H1 (cell line): ENCODE results near the gene MIPOL1. TPM values are rescaled to one million over a fixed set of nuclear protein-coding genes. Genes with fewer than 3 reads are reported as not detected.

Source experiments
- SIN3A ChIP-seq, 2 experiments: IDR thresholded peaks in 1 of 2; conservative IDR thresholded peaks in 1 of 2; 2 replicates each; pipeline ENCODE4 v1.6.1; 2011 to 2012; ENCODE audit warnings: low read length in 2 of 2, improper control_type of control experiment in 1 of 2, low read depth in 1 of 2, mild to moderate bottlenecking in 1 of 2
- TCF12 ChIP-seq: IDR thresholded peaks from 2 replicates; pipeline ENCODE4 v1.6.1; 2011; ENCODE audit warnings: low read depth, mild to moderate bottlenecking, low read length
- YY1 ChIP-seq: IDR thresholded peaks from 2 replicates; pipeline ENCODE4 v1.6.1; 2011; ENCODE audit warnings: low read depth, mild to moderate bottlenecking, low read length
- polyA plus RNA-seq, 7 experiments: library from polyadenylated mRNA; depleted of rRNA in 3 of 7; stranded (reverse) in 5 of 7; unstranded in 2 of 7; fragments of >200 nt in 5 of 7; fragments of 200-250 nt in 2 of 7; gene quantifications; 1 replicate in 5 of 7; 2 replicates in 1 of 7; 4 replicates in 1 of 7; pipeline versions ENCODE4 v1.2.1 to v1.2.3, GENCODE V29; 2011 to 2013; ENCODE audit warnings: missing spikeins in 2 of 7, mixed read lengths in 2 of 7
- total RNA-seq: library from RNA; stranded (reverse); fragmentation: NEBNext Ultra II Directional; extraction: Animal tissue kit (Norgen Biotek cat#: 25700); gene quantifications from 2 replicates; pipeline ENCODE4 v1.2.1, GENCODE V29; 2021
- TF ChIP-seq, protein P1 (sequence below): fragments of 300-600 bp; sonication (generic); IDR thresholded peaks from 2 replicates; pipeline ENCODE4 v1.7.1; 2012; ENCODE audit warnings: low read length, moderate library complexity, mild to moderate bottlenecking, inconsistent platforms; ENCODE audit not compliant: insufficient replicate concordance

The MIPOL1 gene
- total and polyA plus RNA-seq, 2 of the 8 experiments (the other 6 are each of a cell fraction or from before 2014, with no cell fraction given) = 2.8 to 23.9 TPM

DNA sequence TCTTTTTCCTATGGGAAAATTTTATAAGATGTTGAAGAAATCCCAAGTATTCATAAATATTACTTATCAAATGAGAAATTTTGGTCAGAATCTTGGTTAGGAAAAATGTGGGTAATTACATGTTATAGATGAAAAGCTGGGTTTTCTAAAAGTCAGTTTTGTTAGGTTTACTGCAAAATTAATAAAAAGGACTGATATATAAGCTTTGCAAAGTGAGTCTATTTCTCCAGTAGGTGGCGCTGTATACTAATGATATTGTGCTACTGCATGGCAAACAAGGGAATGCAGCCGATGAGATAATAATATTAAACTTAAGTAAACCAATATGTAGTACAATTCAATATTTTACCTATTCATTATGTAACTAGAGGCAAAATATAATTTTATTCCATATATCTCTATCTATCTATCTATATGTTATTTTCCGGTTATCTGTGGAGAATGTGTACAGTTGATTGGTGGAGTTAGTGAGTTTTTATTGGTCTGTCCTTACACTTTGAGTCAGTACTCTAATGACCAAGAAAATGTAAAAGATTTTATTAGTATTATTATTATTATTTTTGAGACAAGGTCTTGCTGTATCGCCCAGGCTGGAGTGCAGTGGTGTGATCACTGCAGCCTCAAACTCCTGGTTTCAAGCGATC lies 32.9 kb downstream of the MIPOL1 start (continued):
- TF ChIP-seq, protein P1, sequence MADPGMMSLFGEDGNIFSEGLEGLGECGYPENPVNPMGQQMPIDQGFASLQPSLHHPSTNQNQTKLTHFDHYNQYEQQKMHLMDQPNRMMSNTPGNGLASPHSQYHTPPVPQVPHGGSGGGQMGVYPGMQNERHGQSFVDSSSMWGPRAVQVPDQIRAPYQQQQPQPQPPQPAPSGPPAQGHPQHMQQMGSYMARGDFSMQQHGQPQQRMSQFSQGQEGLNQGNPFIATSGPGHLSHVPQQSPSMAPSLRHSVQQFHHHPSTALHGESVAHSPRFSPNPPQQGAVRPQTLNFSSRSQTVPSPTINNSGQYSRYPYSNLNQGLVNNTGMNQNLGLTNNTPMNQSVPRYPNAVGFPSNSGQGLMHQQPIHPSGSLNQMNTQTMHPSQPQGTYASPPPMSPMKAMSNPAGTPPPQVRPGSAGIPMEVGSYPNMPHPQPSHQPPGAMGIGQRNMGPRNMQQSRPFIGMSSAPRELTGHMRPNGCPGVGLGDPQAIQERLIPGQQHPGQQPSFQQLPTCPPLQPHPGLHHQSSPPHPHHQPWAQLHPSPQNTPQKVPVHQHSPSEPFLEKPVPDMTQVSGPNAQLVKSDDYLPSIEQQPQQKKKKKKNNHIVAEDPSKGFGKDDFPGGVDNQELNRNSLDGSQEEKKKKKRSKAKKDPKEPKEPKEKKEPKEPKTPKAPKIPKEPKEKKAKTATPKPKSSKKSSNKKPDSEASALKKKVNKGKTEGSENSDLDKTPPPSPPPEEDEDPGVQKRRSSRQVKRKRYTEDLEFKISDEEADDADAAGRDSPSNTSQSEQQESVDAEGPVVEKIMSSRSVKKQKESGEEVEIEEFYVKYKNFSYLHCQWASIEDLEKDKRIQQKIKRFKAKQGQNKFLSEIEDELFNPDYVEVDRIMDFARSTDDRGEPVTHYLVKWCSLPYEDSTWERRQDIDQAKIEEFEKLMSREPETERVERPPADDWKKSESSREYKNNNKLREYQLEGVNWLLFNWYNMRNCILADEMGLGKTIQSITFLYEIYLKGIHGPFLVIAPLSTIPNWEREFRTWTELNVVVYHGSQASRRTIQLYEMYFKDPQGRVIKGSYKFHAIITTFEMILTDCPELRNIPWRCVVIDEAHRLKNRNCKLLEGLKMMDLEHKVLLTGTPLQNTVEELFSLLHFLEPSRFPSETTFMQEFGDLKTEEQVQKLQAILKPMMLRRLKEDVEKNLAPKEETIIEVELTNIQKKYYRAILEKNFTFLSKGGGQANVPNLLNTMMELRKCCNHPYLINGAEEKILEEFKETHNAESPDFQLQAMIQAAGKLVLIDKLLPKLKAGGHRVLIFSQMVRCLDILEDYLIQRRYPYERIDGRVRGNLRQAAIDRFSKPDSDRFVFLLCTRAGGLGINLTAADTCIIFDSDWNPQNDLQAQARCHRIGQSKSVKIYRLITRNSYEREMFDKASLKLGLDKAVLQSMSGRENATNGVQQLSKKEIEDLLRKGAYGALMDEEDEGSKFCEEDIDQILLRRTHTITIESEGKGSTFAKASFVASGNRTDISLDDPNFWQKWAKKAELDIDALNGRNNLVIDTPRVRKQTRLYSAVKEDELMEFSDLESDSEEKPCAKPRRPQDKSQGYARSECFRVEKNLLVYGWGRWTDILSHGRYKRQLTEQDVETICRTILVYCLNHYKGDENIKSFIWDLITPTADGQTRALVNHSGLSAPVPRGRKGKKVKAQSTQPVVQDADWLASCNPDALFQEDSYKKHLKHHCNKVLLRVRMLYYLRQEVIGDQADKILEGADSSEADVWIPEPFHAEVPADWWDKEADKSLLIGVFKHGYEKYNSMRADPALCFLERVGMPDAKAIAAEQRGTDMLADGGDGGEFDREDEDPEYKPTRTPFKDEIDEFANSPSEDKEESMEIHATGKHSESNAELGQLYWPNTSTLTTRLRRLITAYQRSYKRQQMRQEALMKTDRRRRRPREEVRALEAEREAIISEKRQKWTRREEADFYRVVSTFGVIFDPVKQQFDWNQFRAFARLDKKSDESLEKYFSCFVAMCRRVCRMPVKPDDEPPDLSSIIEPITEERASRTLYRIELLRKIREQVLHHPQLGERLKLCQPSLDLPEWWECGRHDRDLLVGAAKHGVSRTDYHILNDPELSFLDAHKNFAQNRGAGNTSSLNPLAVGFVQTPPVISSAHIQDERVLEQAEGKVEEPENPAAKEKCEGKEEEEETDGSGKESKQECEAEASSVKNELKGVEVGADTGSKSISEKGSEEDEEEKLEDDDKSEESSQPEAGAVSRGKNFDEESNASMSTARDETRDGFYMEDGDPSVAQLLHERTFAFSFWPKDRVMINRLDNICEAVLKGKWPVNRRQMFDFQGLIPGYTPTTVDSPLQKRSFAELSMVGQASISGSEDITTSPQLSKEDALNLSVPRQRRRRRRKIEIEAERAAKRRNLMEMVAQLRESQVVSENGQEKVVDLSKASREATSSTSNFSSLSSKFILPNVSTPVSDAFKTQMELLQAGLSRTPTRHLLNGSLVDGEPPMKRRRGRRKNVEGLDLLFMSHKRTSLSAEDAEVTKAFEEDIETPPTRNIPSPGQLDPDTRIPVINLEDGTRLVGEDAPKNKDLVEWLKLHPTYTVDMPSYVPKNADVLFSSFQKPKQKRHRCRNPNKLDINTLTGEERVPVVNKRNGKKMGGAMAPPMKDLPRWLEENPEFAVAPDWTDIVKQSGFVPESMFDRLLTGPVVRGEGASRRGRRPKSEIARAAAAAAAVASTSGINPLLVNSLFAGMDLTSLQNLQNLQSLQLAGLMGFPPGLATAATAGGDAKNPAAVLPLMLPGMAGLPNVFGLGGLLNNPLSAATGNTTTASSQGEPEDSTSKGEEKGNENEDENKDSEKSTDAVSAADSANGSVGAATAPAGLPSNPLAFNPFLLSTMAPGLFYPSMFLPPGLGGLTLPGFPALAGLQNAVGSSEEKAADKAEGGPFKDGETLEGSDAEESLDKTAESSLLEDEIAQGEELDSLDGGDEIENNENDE = peak; percentile 61
- TF ChIP-seq TCF12 (no peak), YY1 (no peak), SIN3A (conservative IDR thresholded peaks at IDR 0.05 in 1 of 2, IDR thresholded peaks at IDR 0.05 in 1 of 2; ENCODE audit: low read depth in 1 of 2, low read length in 2 of 2) (no peak)
